Progenitor cell of endocrine pancreas (in vitro differentiated cells): ENCODE measurements around the gene HBA2. TPM values are rescaled to one million over a fixed set of nuclear protein-coding genes. Genes with fewer than 3 reads are reported as not detected.

Experiments
- DNase-seq: peaks from one replicate; pipeline ENCODE4 v3.0.0; 2021; ENCODE audit warnings: low spot score; ENCODE audit not compliant: unreplicated experiment
- H3K27ac Mint-ChIP-seq: 2 replicates; pipeline ENCODE4 v1.8.0; 2021; ENCODE audit warnings: mild to moderate bottlenecking, moderate library complexity, mixed read lengths
- H3K27me3 Mint-ChIP-seq: 2 replicates; pipeline ENCODE4 v1.8.0; 2021; ENCODE audit warnings: mixed read lengths
- H3K36me3 Mint-ChIP-seq: 2 replicates; pipeline ENCODE4 v1.8.0; 2022; ENCODE audit warnings: mixed read lengths; ENCODE audit not compliant: insufficient read depth
- H3K4me1 Mint-ChIP-seq: 2 replicates; pipeline ENCODE4 v1.8.0; 2021; ENCODE audit warnings: low read depth, mixed read lengths
- H3K4me3 Mint-ChIP-seq: 2 replicates; pipeline ENCODE4 v1.8.0; 2021; ENCODE audit warnings: low read depth, mild to moderate bottlenecking, moderate library complexity, mixed read lengths
- H3K9me3 Mint-ChIP-seq: 2 replicates; pipeline ENCODE4 v1.8.0; 2021; ENCODE audit warnings: low read depth, mixed read lengths
- CTCF ChIP-seq: fragments of 200-600 bp; sonication (generic); IDR thresholded peaks from one replicate; pipeline ENCODE4 v1.5.0; 2021; ENCODE audit warnings: antibody characterized with exemption, mild to moderate bottlenecking; ENCODE audit not compliant: unreplicated experiment
- total RNA-seq: library from RNA; stranded (reverse); gene quantifications from 2 replicates; pipeline ENCODE4 v1.2.1, GENCODE V29; 2021

The HBA2 gene
- total RNA-seq, 1 donor from 2014 or later, result not detected

- H3K4me3 Mint-ChIP-seq, result no peak overlapping the region
- H3K4me1 Mint-ChIP-seq, result no peaks in the 10 kb centered on the region
- no peaks in the 10 kb centered on the region for H3K27me3 Mint-ChIP-seq
- DNase-seq, result no peak
- no peak for TF ChIP-seq CTCF
- peak overlapping the region; percentile 49 for H3K27ac Mint-ChIP-seq
- no peaks in the 10 kb centered on the region for H3K9me3 Mint-ChIP-seq
- peaks cover 36% of the 10 kb centered on the region for H3K36me3 Mint-ChIP-seq
Measured at GRCh38 chr16:189604-190186, 17.0 kb downstream of the HBA2 start.

- Mint-ChIP-seq H3K4me1 (no peaks in the 10 kb centered on the region), H3K27me3 (no peaks in the 10 kb centered on the region), H3K36me3 (peaks cover 35% of the 10 kb centered on the region), H3K4me3 (no peak overlapping the region), H3K9me3 (no peaks in the 10 kb centered on the region), H3K27ac (peak overlapping the region; percentile 71)
- no peak for DNase-seq
- no peak for TF ChIP-seq CTCF
Measured at GRCh38 chr16:191831-192230, 19.2 kb downstream of the HBA2 start.

GRCh38 chr16:192686-193085 lies 20.0 kb downstream of the HBA2 start:
- no peaks in the 10 kb centered on the region for H3K4me1 Mint-ChIP-seq
- no peak overlapping the region for H3K4me3 Mint-ChIP-seq
- peak overlapping the region; percentile 77 for H3K27ac Mint-ChIP-seq
- no peaks in the 10 kb centered on the region for H3K27me3 Mint-ChIP-seq
- no peaks in the 10 kb centered on the region for H3K9me3 Mint-ChIP-seq
- H3K36me3 Mint-ChIP-seq, result peaks cover 36% of the 10 kb centered on the region
- no peak for DNase-seq
- no peak for TF ChIP-seq CTCF

GRCh38 chr16:193441-193840 lies 20.8 kb downstream of the HBA2 start:
- H3K4me1 Mint-ChIP-seq, result no peaks in the 10 kb centered on the region
- no peak overlapping the region for H3K4me3 Mint-ChIP-seq
- no peak overlapping the region for H3K27ac Mint-ChIP-seq
- no peak for TF ChIP-seq CTCF
- no peaks in the 10 kb centered on the region for H3K27me3 Mint-ChIP-seq
- DNase-seq, result no peak
- H3K9me3 Mint-ChIP-seq, result no peaks in the 10 kb centered on the region
- H3K36me3 Mint-ChIP-seq, result peaks cover 37% of the 10 kb centered on the region

- Mint-ChIP-seq H3K4me3 (no peak overlapping the region), H3K27ac (no peak overlapping the region), H3K4me1 (no peaks in the 10 kb centered on the region), H3K36me3 (peaks cover 34% of the 10 kb centered on the region), H3K9me3 (no peaks in the 10 kb centered on the region), H3K27me3 (no peaks in the 10 kb centered on the region)
- no peak for DNase-seq
- TF ChIP-seq CTCF, result no peak
Measured at GRCh38 chr16:194516-194915, 21.8 kb downstream of the HBA2 start.
